ENCODE results near the gene OARD1.
A peak's percentile ranks its signal among the peaks of the same experiment; 100 is the strongest.

The OARD1 gene

GRCh38 chr6:41073203-41073967 lies 1.2 kb upstream of the OARD1 start (continued):
- TF ChIP-seq ZNF335 (tag by site-specific recombination; conservative IDR thresholded peaks at IDR 0.05) (peak; percentile 68; the same call in 1 of the 2 replicates), ZNF174 (tag by site-specific recombination; IDR thresholded peaks at IDR 0.05) (no peak), ZBTB8A (tag by site-specific recombination; IDR thresholded peaks at IDR 0.05) (peak; percentile 61), ZNF16 (tag by site-specific recombination; IDR thresholded peaks at IDR 0.05; ENCODE audit: low read depth) (no peak), ZNF138 (tag by site-specific recombination; IDR thresholded peaks at IDR 0.05; ENCODE audit: borderline replicate concordance) (no peak), SP2 (tag by site-specific recombination; IDR thresholded peaks at IDR 0.05) (peak; percentile 97), ZNF112 (tag by site-specific recombination; IDR thresholded peaks at IDR 0.05) (no peak), ZNF624 (tag by site-specific recombination; IDR thresholded peaks at IDR 0.05) (no peak), MEIS1 (CRISPR knock-in tag; IDR thresholded peaks at IDR 0.05; ENCODE audit: borderline replicate concordance) (no peak), ZNF670 (tag by site-specific recombination; IDR thresholded peaks at IDR 0.05; ENCODE audit: low read depth) (no peak), PRDM6 (tag by site-specific recombination; IDR thresholded peaks at IDR 0.05) (no peak), ZNF266 (tag by site-specific recombination; IDR thresholded peaks at IDR 0.05; ENCODE audit: low read depth) (no peak), ZNF292 (tag by site-specific recombination; IDR thresholded peaks at IDR 0.05; ENCODE audit: borderline replicate concordance, low read depth) (no peak), GFI1B (tag by site-specific recombination; IDR thresholded peaks at IDR 0.05) (no peak), ZBTB1 (tag by site-specific recombination; IDR thresholded peaks at IDR 0.05) (no peak), OSR2 (tag by site-specific recombination; IDR thresholded peaks at IDR 0.05) (no peak), ZNF660 (tag by site-specific recombination; IDR thresholded peaks at IDR 0.05) (peak; percentile 47; the same call in 1 of the 2 replicates), ZNF530 (tag by site-specific recombination; IDR thresholded peaks at IDR 0.05; ENCODE audit: low read depth) (no peak), ZNF623 (tag by site-specific recombination; IDR thresholded peaks at IDR 0.05) (no peak), ZNF221 (tag by site-specific recombination; IDR thresholded peaks at IDR 0.05; ENCODE audit: borderline replicate concordance) (no peak), ZNF19 (tag by site-specific recombination; IDR thresholded peaks at IDR 0.05; ENCODE audit: low read depth) (no peak), ZNF391 (tag by site-specific recombination; IDR thresholded peaks at IDR 0.05; ENCODE audit: borderline replicate concordance, low read depth) (peak; percentile 73; the same call in 1 of the 2 replicates), IKZF3 (tag by site-specific recombination; IDR thresholded peaks at IDR 0.05) (no peak), SCRT1 (tag by site-specific recombination; IDR thresholded peaks at IDR 0.05; ENCODE audit: borderline replicate concordance) (no peak), SETDB1 (IDR thresholded peaks at IDR 0.05; ENCODE audit: insufficient read length, low read length) (no peak), ZNF274 (IDR thresholded peaks at IDR 0.05; ENCODE audit: low read length) (no peak), ZNF274 (tag by site-specific recombination; IDR thresholded peaks at IDR 0.05; ENCODE audit: borderline replicate concordance) (no peak), ZNF473 (tag by site-specific recombination; IDR thresholded peaks at IDR 0.05) (no peak), ZNF837 (tag by site-specific recombination; IDR thresholded peaks at IDR 0.05) (no peak), SALL2 (tag by site-specific recombination; IDR thresholded peaks at IDR 0.05; ENCODE audit: borderline replicate concordance) (no peak)
- TF ChIP-seq, protein P1, sequence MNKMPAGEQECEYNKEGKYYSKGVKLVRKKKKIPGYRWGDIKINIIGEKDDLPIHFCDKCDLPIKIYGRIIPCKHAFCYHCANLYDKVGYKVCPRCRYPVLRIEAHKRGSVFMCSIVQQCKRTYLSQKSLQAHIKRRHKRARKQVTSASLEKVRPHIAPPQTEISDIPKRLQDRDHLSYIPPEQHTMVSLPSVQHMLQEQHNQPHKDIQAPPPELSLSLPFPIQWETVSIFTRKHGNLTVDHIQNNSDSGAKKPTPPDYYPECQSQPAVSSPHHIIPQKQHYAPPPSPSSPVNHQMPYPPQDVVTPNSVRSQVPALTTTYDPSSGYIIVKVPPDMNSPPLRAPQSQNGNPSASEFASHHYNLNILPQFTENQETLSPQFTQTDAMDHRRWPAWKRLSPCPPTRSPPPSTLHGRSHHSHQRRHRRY (tag by site-specific recombination; IDR thresholded peaks at IDR 0.05): no peak
- TF ChIP-seq, protein P2, sequence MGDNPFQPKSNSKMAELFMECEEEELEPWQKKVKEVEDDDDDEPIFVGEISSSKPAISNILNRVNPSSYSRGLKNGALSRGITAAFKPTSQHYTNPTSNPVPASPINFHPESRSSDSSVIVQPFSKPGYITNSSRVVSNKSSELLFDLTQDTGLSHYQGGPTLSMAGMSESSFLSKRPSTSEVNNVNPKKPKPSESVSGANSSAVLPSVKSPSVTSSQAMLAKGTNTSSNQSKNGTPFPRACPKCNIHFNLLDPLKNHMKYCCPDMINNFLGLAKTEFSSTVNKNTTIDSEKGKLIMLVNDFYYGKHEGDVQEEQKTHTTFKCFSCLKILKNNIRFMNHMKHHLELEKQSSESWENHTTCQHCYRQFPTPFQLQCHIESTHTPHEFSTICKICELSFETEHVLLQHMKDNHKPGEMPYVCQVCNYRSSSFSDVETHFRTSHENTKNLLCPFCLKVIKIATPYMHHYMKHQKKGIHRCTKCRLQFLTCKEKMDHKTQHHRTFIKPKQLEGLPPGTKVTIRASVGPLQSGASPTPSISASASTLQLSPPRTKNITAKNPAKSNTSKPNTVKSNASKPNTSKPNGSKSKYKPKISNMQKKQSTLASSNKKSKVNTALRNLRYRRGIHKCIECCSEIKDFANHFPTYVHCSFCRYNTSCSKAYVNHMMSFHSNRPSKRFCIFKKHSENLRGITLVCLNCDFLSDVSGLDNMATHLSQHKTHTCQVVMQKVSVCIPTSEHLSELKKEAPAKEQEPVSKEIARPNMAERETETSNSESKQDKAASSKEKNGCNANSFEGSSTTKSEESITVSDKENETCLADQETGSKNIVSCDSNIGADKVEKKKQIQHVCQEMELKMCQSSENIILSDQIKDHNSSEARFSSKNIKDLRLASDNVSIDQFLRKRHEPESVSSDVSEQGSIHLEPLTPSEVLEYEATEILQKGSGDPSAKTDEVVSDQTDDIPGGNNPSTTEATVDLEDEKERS (tag by site-specific recombination; IDR thresholded peaks at IDR 0.05): no peak
- TF ChIP-seq, protein P3, sequence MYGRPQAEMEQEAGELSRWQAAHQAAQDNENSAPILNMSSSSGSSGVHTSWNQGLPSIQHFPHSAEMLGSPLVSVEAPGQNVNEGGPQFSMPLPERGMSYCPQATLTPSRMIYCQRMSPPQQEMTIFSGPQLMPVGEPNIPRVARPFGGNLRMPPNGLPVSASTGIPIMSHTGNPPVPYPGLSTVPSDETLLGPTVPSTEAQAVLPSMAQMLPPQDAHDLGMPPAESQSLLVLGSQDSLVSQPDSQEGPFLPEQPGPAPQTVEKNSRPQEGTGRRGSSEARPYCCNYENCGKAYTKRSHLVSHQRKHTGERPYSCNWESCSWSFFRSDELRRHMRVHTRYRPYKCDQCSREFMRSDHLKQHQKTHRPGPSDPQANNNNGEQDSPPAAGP (tag by site-specific recombination; IDR thresholded peaks at IDR 0.05): 0 out of 2 replicates have a peak, but pooled peaks have one; percentile 52
- TF ChIP-seq, protein P4, sequence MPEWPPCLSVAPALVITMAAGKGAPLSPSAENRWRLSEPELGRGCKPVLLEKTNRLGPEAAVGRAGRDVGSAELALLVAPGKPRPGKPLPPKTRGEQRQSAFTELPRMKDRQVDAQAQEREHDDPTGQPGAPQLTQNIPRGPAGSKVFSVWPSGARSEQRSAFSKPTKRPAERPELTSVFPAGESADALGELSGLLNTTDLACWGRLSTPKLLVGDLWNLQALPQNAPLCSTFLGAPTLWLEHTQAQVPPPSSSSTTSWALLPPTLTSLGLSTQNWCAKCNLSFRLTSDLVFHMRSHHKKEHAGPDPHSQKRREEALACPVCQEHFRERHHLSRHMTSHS (tag by site-specific recombination; IDR thresholded peaks at IDR 0.05): no peak

Data from HEK293 (cell line).